Transverse colon (tissue), 4 donors: ENCODE data around the gene FBN2. TPM values are rescaled to one million over a fixed set of nuclear protein-coding genes. Genes with fewer than 3 reads are reported as not detected.

ENCODE experiments used
- DNase-seq: peaks from one replicate; pipeline ENCODE4 v3.0.0-alpha.2; 2019
- H3K27ac ChIP-seq, 4 donors: fragments of 200-600 bp; sonication (generic); 2 replicates each; pipeline ENCODE4 v1.5.1; 2016 to 2018; ENCODE audit warnings: inconsistent platforms in 4 of 4
- H3K27me3 ChIP-seq: fragments of 200-600 bp; sonication (generic); 2 replicates; pipeline ENCODE4 v1.5.1; 2017; ENCODE audit warnings: inconsistent platforms
- H3K36me3 ChIP-seq, 4 donors: fragments of 200-600 bp; sonication (generic); 2 replicates each; pipeline ENCODE4 v1.5.1; 2017 to 2019; ENCODE audit warnings: inconsistent platforms in 4 of 4
- H3K4me1 ChIP-seq, 4 donors: fragments of 200-600 bp; sonication (generic); 2 replicates each; pipeline ENCODE4 v1.5.1; 2017 to 2020; ENCODE audit warnings: inconsistent platforms in 4 of 4
- H3K4me3 ChIP-seq, 4 donors: fragments of 200-600 bp; sonication (generic); 1 replicate in 1 of 4; 2 replicates in 3 of 4; pipeline versions ENCODE4 v1.5.1 to v1.6.1; 2017 to 2019; ENCODE audit warnings: inconsistent platforms in 4 of 4
- H3K9me3 ChIP-seq, 2 donors: fragments of 200-600 bp; sonication (generic); 2 replicates each; pipeline ENCODE4 v1.5.1; 2017 to 2019; ENCODE audit warnings: inconsistent platforms in 2 of 2
- EP300 ChIP-seq: sonication (generic); formaldehyde crosslinking; IDR thresholded peaks from one replicate; pipeline ENCODE4 v1.6.1; 2017; ENCODE audit warnings: antibody characterized with exemption, low read depth
- POLR2A ChIP-seq: fragments of 450-650 bp; IDR thresholded peaks from one replicate; pipeline ENCODE4 v1.6.1; 2016; ENCODE audit warnings: antibody characterized with exemption, mild to moderate bottlenecking, moderate library complexity
- POLR2AphosphoS5 ChIP-seq, 3 donors: sonication (generic); formaldehyde crosslinking; IDR thresholded peaks; one replicate each; pipeline ENCODE4 v1.6.1; 2016; ENCODE audit warnings: antibody characterized with exemption in 3 of 3
- WGBS, 2 donors: methylation state at CpG; one replicate each; pipeline ENCODE4 v1.1.5; 2018; ENCODE audit warnings: low coverage in 1 of 2; 5-methylcytosine and 5-hydroxymethylcytosine counted together
- in situ Hi-C, 4 donors: fragments of 200-750 bp; cut with MboI; loops; one replicate each; pipeline versions ENCODE4 v1.15.0 to v1.15.1; 2017; ENCODE audit warnings: low sequenced_read_pairs in 3 of 4, low pct_ligation_motif_present in 1 of 4, low pct_unique_long_range_greater_than_20kb in 1 of 4
- intact Hi-C: fragments of 100-400 bp; cut with DNase I; formaldehyde crosslinking; loops from one replicate; pipeline ENCODE4 v1.15.1; 2023; ENCODE audit warnings: low total_unique reads
- total RNA-seq, 4 donors: library from RNA; depleted of rRNA; stranded (reverse); fragments of >200 nt; gene quantifications; one replicate each; pipeline ENCODE4 v1.1.0, GENCODE V29; 2016
- TF ChIP-seq, protein P1 (sequence below), 5 experiments: fragments of 200-600 bp in 3 of 5; fragments of 450-650 bp in 2 of 5; sonication (generic) in 3 of 5; IDR thresholded peaks; 1 replicate in 2 of 5; 2 replicates in 3 of 5; pipeline ENCODE4 v1.5.1; 2016 to 2017; ENCODE audit warnings: antibody characterized with exemption in 5 of 5, inconsistent platforms in 3 of 5, mild to moderate bottlenecking in 2 of 5, moderate library complexity in 1 of 5

The FBN2 gene
- total RNA-seq, 4 donors from 2014 or later: 0.79 to 16.1 (median 2.6) TPM

GRCh38 chr5:128271071-128271470, 267.0 kb downstream of the FBN2 start:
- no peak for DNase-seq
- H3K27me3 ChIP-seq: no peaks in the 10 kb centered on the region
- no peak overlapping the region for H3K27ac ChIP-seq
- no peaks in the 10 kb centered on the region for H3K4me1 ChIP-seq
- 64 to 78% methylated on average over 2 to 3 of the region's 3 CpGs for WGBS, 2 donors
- H3K9me3 ChIP-seq: no peaks in the 10 kb centered on the region
- no peak for TF ChIP-seq POLR2A
- no peak for TF ChIP-seq EP300
- TF ChIP-seq, protein P1, sequence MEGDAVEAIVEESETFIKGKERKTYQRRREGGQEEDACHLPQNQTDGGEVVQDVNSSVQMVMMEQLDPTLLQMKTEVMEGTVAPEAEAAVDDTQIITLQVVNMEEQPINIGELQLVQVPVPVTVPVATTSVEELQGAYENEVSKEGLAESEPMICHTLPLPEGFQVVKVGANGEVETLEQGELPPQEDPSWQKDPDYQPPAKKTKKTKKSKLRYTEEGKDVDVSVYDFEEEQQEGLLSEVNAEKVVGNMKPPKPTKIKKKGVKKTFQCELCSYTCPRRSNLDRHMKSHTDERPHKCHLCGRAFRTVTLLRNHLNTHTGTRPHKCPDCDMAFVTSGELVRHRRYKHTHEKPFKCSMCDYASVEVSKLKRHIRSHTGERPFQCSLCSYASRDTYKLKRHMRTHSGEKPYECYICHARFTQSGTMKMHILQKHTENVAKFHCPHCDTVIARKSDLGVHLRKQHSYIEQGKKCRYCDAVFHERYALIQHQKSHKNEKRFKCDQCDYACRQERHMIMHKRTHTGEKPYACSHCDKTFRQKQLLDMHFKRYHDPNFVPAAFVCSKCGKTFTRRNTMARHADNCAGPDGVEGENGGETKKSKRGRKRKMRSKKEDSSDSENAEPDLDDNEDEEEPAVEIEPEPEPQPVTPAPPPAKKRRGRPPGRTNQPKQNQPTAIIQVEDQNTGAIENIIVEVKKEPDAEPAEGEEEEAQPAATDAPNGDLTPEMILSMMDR (IDR thresholded peaks at IDR 0.05): no peak
- no peak for TF ChIP-seq POLR2AphosphoS5 (IDR thresholded peaks at IDR 0.05)
- H3K4me3 ChIP-seq: no peak overlapping the region
- intact Hi-C loops: no loop called here
- H3K36me3 ChIP-seq: no peaks in the 10 kb centered on the region
- in situ Hi-C loops: no loop called here

GRCh38 chr5:128264564-128265360, 273.3 kb downstream of the FBN2 start:
- intact Hi-C loops (no loop called here), in situ Hi-C loops (no loop called here)
- DNase-seq: no peak
- H3K4me3 ChIP-seq: no peak overlapping the region
- no peaks in the 10 kb centered on the region for H3K4me1 ChIP-seq
- H3K27ac ChIP-seq: no peak overlapping the region
- TF ChIP-seq EP300 (no peak), POLR2A (no peak), POLR2AphosphoS5 (IDR thresholded peaks at IDR 0.05) (no peak)
- no peaks in the 10 kb centered on the region for H3K36me3 ChIP-seq
- no peaks in the 10 kb centered on the region for H3K27me3 ChIP-seq
- WGBS, 2 donors: 49 to 60% methylated on average over 2 to 3 of the region's 3 CpGs
- H3K9me3 ChIP-seq: no peaks in the 10 kb centered on the region

DNA sequence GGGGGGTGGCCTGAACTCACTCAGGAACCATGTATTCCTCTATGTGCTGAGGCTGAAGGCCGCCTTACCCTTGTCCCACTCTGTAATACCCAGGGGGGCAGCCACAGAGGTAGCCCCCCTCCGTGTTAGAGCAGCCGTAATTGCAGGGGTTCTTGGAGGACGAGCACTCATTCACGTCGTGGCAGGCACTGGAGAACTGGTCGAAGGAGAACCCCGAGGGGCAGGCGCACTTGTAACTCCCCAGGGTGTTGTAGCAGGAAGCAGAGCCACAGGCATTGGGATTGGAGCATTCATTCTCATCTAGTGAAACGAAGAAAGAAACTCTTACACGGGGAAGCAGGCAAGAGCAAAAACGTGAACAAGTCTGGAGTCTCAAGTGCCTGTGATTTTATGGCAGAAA, 274.7 kb downstream of the FBN2 start:
- in situ Hi-C loops: no loop called here
- Histone ChIP-seq H3K27ac (no peak overlapping the region), H3K9me3 (no peaks in the 10 kb centered on the region), H3K27me3 (no peaks in the 10 kb centered on the region), H3K36me3 (no peaks in the 10 kb centered on the region), H3K4me1 (no peaks in the 10 kb centered on the region), H3K4me3 (no peak overlapping the region)
- no peak for DNase-seq
- TF ChIP-seq EP300: no peak
- WGBS, 2 donors: 70 to 91% methylated on average over 8 to 11 of the region's 12 CpGs
- intact Hi-C loops: no loop called here

- Histone ChIP-seq H3K27me3 (no peaks in the 10 kb centered on the region), H3K27ac (no peak overlapping the region), H3K36me3 (no peaks in the 10 kb centered on the region), H3K9me3 (no peaks in the 10 kb centered on the region), H3K4me3 (no peak overlapping the region), H3K4me1 (no peaks in the 10 kb centered on the region)
- DNase-seq: no peak
- intact Hi-C loops: no loop called here
- WGBS, 2 donors: 87 to 93% methylated on average over 2 to 5 of the region's 6 CpGs
- no peak for TF ChIP-seq POLR2AphosphoS5 (IDR thresholded peaks at IDR 0.05)
- no peak for TF ChIP-seq POLR2A
- TF ChIP-seq, protein P1 (IDR thresholded peaks at IDR 0.05): no peak
- no peak for TF ChIP-seq EP300
- in situ Hi-C loops: no loop called here
These were observed 275.1 kb downstream of the FBN2 start for GRCh38 chr5:128262911-128263310.

- Histone ChIP-seq H3K9me3 (no peaks in the 10 kb centered on the region), H3K4me3 (no peak overlapping the region), H3K4me1 (no peaks in the 10 kb centered on the region), H3K27ac (no peak overlapping the region), H3K36me3 (no peaks in the 10 kb centered on the region), H3K27me3 (no peaks in the 10 kb centered on the region)
- intact Hi-C loops: no loop called here
- DNase-seq: no peak
- WGBS, 2 donors: 79% methylated on average over 6 to 11 of the region's 11 CpGs
- in situ Hi-C loops: no loop called here
- TF ChIP-seq, protein P1 (IDR thresholded peaks at IDR 0.05): no peak
- no peak for TF ChIP-seq POLR2A
- TF ChIP-seq POLR2AphosphoS5 (IDR thresholded peaks at IDR 0.05): no peak
- TF ChIP-seq EP300: no peak
These were observed 278.4 kb downstream of the FBN2 start for GRCh38 chr5:128259607-128260021.
